GM21526 (cell line): ENCODE data around the gene STKLD1.
A peak's percentile ranks its signal among the peaks of the same experiment; 100 is the strongest.
"Not testable (repeated sequence)": the region's sequence is repeated elsewhere in the genome, so short reads cannot be mapped to it uniquely, and the experiment has no call there.

ENCODE experiments used
- ATAC-seq: cut with Tn5 transposase; IDR thresholded peaks from one replicate; pipeline ENCODE4 v1.9.1; 2021; ENCODE audit warnings: moderate library complexity; ENCODE audit not compliant: unreplicated experiment, low FRiP score

STKLD1 gene

DNA sequence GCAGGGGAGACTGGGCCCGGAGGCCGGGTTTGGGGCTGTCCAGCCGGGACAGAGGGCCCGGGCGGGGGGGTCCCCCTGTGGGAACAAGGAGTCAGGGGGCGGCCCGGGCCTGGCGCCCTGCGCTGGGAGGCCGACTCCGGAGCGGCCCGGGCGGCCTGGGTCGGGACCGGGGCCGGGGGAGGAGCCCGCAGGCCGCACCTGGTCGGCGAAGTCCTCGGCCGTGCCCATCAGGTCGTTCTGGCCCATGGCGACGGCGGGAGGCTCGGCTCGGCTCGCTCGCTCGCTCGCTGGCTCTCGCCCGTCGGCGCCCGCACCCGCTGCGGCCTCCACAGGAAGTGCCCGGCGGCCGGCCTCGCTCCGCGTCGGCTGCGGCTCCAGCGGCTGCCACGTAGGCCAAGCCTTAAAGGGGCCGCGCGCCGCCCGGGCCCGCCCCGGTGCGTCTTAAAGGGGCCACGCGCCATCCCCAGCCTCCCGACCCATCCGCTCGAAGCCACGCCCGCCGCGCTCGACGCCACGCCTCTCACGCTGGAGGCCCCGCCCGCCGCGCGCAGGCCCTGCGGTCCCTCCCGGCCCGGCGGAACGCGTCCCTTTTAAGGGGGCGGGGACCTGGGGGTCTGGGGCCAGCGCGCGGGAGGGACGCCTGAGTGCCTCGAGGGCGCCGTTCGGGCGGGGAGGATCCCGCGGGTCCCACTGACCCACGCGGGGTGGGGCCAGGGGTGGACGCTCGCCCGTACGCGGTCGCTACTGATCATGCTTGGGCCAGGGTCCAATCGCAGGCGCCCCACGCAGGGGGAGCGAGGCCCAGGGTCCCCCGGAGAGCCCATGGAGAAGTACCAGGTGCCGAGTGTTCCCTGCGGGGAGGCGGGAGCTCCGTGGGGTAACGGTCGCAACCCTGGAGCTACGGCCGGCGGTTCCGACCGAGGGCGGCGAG is at the start of gene STKLD1, which contains the start of gene SURF4:
TSS of gene STKLD1 (plus strand) at position 643 of the 931 bp plus-strand sequence. CDS start at position 751, 108 bp downstream.
TSS of gene SURF4 (minus strand) at position 337 of the 931 bp plus-strand sequence. CDS start at position 246, 91 bp downstream.
- peak; percentile 76 for ATAC-seq

DNA sequence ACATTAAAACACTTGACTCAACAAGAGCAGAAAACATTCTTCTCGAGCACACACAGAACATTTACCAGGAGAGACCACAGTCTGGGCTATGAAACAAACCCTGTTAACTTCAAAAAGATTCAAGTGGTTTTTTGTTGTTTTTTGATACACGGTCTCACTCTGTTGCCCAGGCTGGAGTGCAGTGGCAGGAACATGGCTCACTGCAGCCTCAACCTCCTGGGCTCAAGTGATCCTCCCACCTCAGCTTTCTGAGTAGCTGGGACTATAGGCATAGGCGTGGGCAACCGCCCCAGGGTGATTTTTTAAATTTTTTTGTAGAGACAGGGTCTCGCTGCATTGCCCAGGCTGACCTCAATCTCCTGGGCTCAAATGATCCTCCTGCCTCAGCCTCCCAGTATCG is 49.1 kb upstream of the STKLD1 start:
- not testable (repeated sequence) for ATAC-seq

DNA sequence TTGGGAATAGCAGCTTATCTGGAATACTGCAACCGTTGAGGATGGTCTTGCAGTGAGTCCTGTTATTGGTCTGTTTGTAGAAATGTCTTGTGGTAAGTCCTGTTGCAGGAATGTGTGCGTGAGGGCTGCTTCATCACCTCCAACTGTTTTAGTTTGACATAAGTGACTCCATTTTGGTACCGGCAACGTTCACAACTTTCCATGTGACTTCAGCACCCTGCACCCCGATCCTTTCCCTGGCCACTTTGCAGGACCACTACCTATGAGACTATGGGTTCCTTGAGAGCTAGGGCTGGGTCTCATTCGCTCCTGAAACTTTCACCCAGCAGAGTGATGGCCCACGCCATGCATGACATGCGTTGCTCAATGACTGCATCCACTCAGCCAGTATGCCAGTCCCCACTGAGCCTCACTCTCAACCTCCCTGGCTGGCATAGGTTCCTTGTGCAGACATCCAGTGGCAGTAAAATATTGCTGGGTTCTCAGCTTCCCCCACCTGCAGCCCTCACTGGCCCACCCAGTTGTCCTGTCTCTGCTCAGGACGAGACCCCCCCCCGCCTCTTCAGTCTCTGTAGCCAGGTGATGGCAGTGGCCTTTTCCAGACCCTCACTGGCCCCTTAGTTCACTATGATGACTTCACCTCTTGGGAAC is 48.2 kb upstream of the STKLD1 start:
- no peak for ATAC-seq

DNA sequence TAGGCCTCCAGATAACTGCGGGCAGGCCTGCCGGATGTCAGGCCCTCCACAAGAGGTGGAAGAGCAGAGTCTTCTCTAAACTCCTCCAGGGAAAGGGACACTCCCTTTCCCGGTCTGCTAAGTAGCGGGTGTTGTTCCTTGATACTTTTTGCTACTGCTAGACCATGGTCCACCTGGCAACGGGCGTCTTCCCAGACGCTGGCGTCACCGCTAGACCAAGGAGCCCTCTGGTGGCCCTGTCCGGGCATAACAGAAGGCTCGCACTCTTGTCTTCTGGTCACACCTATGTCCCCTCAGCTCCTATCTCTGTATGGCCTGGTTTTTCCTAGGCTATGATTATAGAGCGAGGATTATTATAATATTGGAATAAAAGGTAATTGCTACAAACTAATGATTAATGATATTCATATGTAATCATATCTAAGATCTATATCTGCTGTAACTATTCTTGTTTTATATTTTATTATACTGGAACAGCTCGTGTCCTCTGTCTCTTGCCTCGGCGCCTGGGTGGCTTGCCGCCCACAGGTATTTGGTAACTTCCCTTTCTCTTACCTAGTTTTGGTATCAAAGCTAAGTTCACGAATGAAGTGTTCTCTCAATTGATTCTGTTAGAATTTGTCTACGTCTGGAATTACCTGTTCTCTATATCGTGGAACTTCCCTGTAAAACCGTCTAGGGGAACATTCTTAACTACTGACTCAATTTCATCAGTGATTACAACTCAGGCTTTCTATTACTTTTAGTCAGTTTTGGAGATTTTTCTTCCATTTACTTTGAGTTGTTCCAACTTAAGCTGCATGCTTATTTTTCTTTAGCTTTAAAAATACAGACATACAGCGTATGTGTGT is 46.6 kb upstream of the STKLD1 start:
- not testable (repeated sequence) for ATAC-seq

DNA sequence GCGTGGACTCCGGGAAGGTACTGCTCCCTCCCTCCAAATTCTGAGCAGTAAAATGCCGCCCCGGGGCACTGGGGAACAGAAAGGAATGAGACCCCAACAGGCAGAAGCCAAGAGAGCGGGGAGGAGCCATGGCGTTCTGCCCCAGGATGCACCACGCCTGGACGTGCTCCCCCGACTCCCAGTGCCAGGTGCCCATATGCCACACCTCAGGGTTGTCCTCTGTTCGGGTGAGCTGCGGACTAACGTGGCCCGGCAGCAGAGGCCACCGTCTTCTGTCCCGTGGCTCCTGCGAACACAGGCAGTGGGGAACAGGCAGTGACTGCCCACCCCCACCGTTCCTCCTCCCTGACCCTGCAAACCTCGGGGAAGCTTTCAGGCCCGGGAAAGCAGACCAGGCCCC is 44.9 kb upstream of the STKLD1 start:
- no peak for ATAC-seq

DNA sequence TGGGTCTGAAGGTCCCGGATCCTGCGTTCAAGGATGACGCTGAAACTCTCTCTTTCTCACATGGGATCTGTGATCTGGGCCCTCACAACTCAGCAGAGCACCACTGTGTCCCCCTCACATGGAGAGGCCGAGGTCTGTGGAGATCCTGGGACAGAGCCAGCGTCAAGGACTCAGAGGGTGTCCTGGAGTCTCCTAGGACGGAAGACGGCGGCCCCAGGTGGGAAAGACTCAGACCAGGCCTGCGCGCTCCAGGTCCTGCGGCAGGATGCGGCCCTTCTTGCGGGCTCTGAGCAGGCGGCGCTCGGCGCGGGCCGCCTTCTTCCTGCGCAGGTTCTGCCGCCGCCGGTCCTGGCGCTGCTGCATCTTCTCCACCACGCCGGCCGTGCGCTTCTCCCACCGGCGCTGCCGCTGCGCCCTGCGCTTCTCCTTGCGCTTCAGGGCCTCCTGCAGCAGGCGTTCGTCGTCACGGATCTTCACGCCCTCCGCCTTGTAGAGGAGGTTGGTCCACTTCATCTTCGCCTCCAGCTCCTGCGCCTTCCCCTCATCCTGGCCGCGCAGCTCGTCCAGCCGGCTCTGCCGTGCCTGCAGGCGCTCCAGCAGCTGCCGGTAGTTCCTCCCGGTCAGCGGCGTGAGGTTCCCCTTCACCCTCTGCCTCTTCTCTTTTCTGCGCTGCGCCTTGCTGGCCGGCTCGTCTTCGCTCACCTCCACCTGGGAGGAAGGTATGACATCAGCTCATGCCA is 44.4 kb upstream of the STKLD1 start:
- ATAC-seq = no peak

DNA sequence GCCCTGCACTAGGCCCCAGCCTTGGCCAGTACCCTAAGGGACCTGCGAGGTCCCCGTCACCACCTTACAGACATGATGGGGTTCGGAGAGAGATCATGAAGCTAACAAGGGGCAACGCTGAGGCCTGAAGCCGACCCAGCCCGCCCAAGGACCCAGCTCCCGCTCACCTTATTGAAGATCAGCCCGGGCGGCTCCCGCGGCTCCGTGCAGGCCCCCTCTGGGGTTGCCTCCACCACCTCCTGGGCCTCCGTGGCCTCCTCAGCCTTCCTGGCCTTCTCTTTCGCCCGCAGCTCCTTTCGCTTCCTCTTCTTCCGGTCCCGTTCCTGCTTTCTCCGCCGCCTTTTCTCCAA is 43.8 kb upstream of the STKLD1 start:
- no peak for ATAC-seq

DNA sequence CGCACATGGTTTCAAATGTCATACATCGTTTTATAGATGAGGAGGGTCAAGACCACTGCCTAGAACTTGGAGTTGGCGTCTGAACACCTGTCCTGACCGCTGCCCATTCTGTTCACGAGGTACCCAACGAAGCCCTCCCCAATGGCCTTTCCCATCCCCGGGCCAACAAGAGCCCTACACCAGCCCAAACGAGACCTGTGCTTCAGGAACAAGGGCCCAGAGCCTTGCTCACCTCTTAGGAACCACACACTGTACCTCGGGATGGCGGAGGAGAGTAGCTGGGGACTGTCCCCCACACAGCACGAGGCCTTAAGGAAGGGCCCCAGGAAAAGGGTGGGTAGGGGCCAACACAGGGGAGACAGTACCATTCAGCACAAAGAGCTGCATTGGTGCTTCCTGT is 43.2 kb upstream of the STKLD1 start:
- ATAC-seq = no peak

DNA sequence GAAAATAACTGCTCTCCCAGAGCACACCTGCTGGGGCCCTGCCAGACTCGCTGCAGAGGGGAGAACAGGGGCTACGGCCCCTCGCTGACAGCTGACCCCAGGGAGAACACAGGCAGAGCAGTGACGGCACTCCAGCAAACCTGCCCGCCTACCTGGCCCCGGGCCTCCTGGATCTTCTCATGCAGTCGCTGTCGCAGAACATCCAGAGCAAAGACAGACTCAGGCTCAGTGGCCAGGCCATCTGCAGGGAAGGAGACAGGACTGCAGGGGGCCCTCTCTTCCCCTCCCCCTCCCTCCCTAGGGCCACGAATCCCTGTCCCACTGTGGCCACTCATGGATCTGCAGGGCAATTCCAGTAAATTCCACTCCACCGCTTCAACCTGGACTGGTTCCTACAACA is 42.6 kb upstream of the STKLD1 start:
- ATAC-seq = no peak

DNA sequence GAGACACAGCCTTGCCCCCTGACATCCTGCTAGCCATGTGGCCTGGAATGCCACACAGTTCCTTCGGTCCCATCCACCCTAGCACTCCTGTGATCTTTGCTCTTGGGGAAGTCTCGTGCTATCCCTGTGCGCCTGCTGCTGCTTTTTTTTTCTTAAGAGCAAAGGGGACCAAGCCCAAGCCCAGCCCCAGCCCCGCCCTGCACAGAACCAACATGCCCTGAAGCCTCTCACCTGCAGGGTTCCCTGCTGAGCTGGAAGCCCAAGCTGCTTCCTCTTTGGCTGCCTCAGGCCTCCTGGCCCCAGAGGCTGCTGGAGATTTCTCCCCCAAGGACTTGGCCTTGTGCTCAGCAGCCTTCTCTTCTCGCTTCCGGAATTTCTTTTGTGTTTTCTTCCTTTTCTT is 42.0 kb upstream of the STKLD1 start:
- ATAC-seq = no peak

DNA sequence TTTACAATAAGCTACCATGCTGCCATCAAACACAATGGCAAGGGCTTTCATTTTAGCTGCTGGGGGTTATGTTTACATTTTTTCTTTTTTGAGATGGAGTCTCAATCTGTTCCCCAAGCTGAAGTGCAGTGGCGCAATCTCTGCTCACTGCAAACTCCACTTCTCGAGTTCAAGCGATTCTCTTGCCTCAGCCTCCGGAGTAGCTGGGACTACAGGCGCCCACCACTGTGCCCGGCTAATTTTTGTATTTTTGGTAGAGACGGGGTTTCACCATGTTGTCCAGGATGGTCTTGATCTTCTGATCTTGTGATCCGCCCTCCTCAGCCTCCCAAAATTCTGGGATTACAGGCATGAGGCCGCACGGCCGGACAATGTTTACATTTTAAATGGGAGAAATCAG is 41.3 kb upstream of the STKLD1 start:
- not testable (repeated sequence) for ATAC-seq

DNA sequence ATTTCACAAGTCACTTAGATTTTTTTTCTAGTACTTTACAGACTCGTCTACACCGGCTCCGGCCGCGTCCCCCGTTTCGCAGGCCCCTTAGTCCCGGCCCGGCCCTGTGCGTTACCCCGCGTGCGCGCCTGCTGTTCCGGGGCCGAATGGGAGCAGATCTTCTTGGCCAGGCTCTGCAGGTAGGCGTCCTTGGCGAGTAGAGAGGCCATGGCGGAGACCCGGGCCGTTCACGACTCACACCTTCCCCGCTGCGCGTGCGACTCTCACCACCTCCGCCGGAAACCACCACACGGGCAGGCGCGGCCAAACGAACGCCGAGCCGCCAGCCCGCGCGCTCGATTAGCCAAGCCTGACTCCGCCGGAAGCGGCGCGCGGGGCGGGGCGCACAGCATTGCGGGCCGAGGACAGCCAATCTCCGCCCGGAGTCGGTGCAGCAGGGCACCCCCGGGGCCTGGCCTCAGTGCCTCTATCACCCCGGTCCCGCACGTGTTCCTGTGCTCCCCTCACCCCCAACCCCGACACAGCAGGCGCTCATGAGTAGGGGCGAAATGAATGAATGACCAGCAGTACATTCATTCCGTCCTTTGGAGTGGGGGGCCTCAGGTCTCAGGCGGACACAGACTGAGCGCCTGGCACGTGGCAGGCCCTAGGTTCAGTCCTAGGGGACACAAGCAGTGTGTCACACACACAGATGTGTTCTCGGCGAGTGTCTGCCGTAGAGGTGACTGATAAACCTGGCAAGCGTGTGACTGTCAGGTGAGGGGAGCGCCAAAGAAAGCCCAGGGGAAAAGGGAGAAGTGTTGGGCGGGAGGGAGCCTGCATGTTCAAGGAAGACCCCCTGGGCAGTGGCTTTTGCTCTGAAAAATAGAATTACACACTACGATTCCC is 40.0 kb upstream of the STKLD1 start, which contains the start of gene SURF6:
TSS of gene SURF6 (minus strand) at position 265 of the 888 bp plus-strand sequence. CDS start at position 209, 56 bp downstream.
- peak; percentile 72 for ATAC-seq

DNA sequence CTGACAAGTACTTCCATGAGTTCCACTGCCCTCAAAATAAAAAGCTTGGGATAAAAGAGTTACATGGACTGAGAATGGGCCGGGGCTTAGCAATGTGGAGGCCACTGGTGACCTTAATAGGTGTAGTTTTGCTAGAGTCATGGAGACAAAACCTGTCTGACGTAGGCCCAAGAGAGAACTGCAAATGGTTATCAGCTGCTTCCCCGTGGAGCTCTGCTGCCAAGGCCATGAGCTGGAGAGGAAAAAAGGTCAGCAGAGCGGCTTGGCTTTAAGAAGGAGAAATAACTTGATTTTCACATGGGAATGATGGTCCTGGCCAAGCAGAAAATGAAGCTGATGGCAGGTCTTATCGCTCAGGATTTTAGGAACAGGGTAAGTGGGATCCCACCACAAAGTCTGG is 36.5 kb upstream of the STKLD1 start:
- no peak for ATAC-seq

DNA sequence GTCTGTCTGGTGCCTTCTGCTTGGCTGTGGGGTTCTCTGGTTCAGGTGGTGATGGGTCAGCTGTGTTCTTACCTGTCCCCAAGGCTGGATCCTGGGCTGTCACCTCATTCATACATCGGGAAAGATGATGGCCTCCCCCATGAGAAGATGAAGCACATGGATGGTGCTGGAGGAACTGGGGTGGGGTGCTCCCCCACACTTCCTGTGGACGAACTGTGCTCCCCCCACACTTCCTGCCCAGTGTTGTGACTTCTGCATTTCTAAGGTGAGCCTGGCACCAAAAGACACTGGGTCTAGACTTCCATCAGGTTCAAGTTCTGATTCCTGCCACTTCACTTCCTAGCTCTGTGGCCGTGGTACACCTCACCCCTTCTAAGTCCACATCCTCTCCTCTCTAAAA is 35.9 kb upstream of the STKLD1 start:
- ATAC-seq = no peak

DNA sequence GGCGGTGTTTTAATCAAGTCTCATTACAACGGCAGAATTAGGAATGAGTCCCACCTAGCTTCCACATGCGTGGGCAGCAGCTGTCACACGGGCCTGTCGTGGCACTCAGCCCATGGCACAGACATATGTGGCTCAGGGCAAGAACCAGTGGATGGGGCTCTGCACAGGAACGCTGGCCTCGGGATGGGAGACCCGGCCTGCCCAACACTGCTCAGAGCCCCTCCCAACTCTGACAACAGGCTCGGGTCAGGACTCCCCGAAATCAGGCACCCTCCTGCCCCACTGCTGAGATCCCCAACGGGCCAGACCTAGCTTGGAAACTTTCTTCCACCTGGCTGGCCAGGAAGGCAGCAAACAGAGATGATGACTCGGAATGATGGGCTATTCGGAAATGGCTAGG is 35.2 kb upstream of the STKLD1 start:
- ATAC-seq = no peak

DNA sequence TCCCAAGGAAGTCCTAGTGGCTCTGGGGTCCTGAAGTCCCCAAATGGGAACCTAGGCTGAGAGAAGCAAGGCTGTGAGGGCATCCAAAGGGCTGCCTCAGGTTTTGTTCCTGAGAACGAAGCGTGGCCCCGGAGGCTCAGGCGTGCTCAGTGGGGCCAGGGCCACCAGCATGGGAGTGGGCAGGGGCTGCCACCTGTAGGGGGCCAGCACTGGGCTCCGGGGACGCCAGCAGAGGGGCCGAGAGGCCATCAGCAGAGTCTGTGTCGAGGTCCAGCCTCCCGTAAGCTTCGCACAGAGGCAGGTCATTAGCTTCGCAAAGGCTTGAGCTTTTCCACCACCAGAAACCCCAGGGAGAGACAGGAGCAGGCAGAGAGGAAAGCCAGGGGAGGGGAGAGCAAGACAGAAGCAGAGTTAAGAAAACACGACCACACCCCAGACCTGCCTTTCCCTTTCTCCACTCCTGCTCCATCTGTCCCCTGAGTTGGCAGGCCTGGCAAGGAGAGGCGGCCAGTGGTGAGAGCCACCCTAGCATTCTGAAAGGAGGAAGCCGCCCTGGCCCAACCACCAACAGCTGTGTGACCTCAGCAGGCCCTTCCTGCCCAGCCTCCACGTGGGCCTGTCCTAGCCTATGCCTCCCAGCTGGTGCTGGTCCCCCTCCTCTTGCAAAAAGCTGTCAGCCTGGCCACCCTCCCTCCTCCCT is 34.6 kb upstream of the STKLD1 start:
- ATAC-seq = no peak

DNA sequence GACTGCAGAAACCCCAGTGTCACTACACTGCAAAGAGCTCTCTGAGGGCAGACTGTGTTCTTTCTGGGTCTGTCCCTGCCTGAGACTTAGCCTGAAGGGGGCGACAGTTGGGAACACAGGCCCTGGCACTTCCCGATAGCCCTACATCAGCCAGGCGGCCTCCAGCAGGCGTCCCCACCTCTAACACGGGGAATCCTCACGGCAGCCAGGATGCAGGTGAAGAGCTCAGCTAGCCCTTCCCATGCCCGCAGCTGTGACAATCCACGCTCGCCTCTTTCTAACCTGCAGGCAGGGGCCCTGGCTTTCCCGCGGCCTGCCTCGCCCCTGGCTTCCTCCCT is 34.1 kb upstream of the STKLD1 start:
- ATAC-seq = no peak

DNA sequence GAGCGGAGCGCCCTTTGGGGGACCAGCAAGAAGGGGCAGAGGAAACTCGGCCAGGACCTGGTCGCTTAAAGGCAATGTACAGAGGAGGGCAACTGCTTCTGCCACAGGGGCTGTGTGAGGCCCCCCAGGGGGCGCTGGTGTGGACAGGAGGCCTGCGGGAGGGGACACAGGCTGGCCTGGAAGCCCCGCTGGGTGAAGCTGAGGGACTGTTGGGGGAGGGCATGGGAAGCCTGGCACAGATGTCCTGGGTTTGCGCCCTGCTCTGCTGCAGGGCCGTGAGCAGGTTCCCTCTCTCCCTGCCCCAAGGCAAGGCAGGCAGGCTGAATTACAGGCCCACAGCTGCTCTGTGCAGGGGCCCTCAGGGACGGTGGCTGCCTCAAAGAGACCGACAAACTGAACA is 33.6 kb upstream of the STKLD1 start:
- no peak for ATAC-seq

DNA sequence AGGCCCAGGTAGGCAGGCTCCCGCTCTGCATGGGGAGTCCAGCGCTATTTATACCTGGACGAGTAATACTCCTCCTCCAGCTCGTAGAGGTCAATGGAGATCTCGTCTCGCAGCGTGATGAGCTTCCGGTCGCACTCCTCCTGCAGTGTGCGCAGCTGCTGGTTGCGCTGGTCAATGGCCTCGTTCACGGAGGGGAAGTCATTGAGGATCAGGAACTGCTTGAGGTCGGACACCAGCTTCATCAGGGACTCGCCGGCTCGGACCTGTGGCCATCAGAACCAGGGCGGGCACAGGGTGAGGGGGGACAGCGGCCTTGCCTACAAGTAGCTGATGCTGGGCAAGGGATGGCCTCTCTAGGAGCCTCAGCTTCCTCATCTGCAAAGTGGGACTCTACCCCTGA is 32.1 kb upstream of the STKLD1 start:
- no peak for ATAC-seq
